ACC112 (cell line): ENCODE data around the gene MERTK.

Source experiments
- H2AFZ ChIP-seq: fragments of 200-600 bp; sonication (generic); one replicate; pipeline ENCODE4 v1.6.0; 2017; ENCODE audit warnings: antibody characterized with exemption, low read length; ENCODE audit not compliant: unreplicated experiment
- H3K27ac ChIP-seq: fragments of 200-600 bp; sonication (generic); 2 replicates; pipeline ENCODE4 v1.5.1; 2014; ENCODE audit warnings: low read depth, mild to moderate bottlenecking, antibody characterized with exemption, low read length, moderate library complexity
- H3K27me3 ChIP-seq: fragments of 200-600 bp; sonication (generic); 2 replicates; pipeline ENCODE4 v1.6.1; 2014; ENCODE audit warnings: mild to moderate bottlenecking, antibody characterized with exemption, low read length, moderate library complexity, mixed read lengths; ENCODE audit not compliant: insufficient read depth
- H3K36me3 ChIP-seq: fragments of 200-600 bp; sonication (generic); 2 replicates; pipeline ENCODE4 v1.6.1; 2016; ENCODE audit warnings: mild to moderate bottlenecking, antibody characterized with exemption, low read length, moderate library complexity, mixed read lengths; ENCODE audit not compliant: insufficient read depth
- H3K4me1 ChIP-seq: fragments of 200-600 bp; sonication (generic); one replicate; pipeline ENCODE4 v1.6.1; 2016; ENCODE audit warnings: low read length, mixed read lengths; ENCODE audit not compliant: insufficient read depth, unreplicated experiment, control insufficient read depth
- H3K4me3 ChIP-seq: fragments of 200-600 bp; sonication (generic); 2 replicates; pipeline ENCODE4 v1.5.1; 2014; ENCODE audit warnings: mild to moderate bottlenecking, low read depth, low read length
- H3K79me2 ChIP-seq: fragments of 200-600 bp; sonication (generic); one replicate; pipeline ENCODE4 v1.6.0; 2016; ENCODE audit warnings: low read length; ENCODE audit not compliant: control insufficient read depth, unreplicated experiment, insufficient read depth

MERTK gene

GRCh38 chr2:111945444-111946293, 47.3 kb downstream of the MERTK start:
- Histone ChIP-seq H3K79me2 (no peaks in the 10 kb centered on the region), H2AFZ (no peak overlapping the region), H3K4me1 (peaks cover 9% of the 10 kb centered on the region), H3K4me3 (no peak overlapping the region), H3K27me3 (peaks cover 40% of the 10 kb centered on the region), H3K27ac (peak overlapping the region; percentile 53; the same call in 1 of the 2 replicates), H3K36me3 (no peaks in the 10 kb centered on the region)

GRCh38 chr2:111946294-111947114, 48.1 kb downstream of the MERTK start:
- no peak overlapping the region for H2AFZ ChIP-seq
- H3K36me3 ChIP-seq = no peaks in the 10 kb centered on the region
- H3K4me1 ChIP-seq = peaks cover 9% of the 10 kb centered on the region
- H3K27me3 ChIP-seq = peaks cover 36% of the 10 kb centered on the region
- H3K4me3 ChIP-seq = no peak overlapping the region
- H3K27ac ChIP-seq = peak overlapping the region; percentile 53; the same call in 1 of the 2 replicates
- no peaks in the 10 kb centered on the region for H3K79me2 ChIP-seq

GRCh38 chr2:111947219-111947618, 48.8 kb downstream of the MERTK start:
- Histone ChIP-seq H3K36me3 (no peaks in the 10 kb centered on the region), H3K4me3 (no peak overlapping the region), H3K4me1 (peaks cover 9% of the 10 kb centered on the region), H3K27me3 (peaks cover 29% of the 10 kb centered on the region), H2AFZ (no peak overlapping the region), H3K79me2 (no peaks in the 10 kb centered on the region), H3K27ac (no peak overlapping the region)

- peaks cover 9% of the 10 kb centered on the region for H3K4me1 ChIP-seq
- H3K36me3 ChIP-seq = no peaks in the 10 kb centered on the region
These were observed 50.4 kb downstream of the MERTK start for GRCh38 chr2:111948832-111949231.

GRCh38 chr2:111950236-111950635, 51.8 kb downstream of the MERTK start:
- Histone ChIP-seq H3K4me1 (peaks cover 9% of the 10 kb centered on the region), H3K4me3 (no peak overlapping the region), H2AFZ (no peak overlapping the region), H3K79me2 (no peaks in the 10 kb centered on the region), H3K27me3 (peaks cover 13% of the 10 kb centered on the region), H3K36me3 (no peaks in the 10 kb centered on the region), H3K27ac (no peak overlapping the region)

More at GRCh38 chr2:111948832-111949231, 50.4 kb downstream of the MERTK start:
- Histone ChIP-seq H3K4me3 (no peak overlapping the region), H3K27me3 (peaks cover 13% of the 10 kb centered on the region), H3K79me2 (no peaks in the 10 kb centered on the region), H2AFZ (no peak overlapping the region), H3K27ac (no peak overlapping the region)

- Histone ChIP-seq H3K27ac (no peak overlapping the region), H2AFZ (no peak overlapping the region), H3K36me3 (no peaks in the 10 kb centered on the region), H3K27me3 (peaks cover 13% of the 10 kb centered on the region), H3K4me3 (no peak overlapping the region), H3K4me1 (peaks cover under 1% of the 10 kb centered on the region), H3K79me2 (no peaks in the 10 kb centered on the region)
These were observed 53.1 kb downstream of the MERTK start for GRCh38 chr2:111951486-111951885.

GRCh38 chr2:111952871-111953452, 54.6 kb downstream of the MERTK start:
- no peaks in the 10 kb centered on the region for H3K36me3 ChIP-seq
- no peak overlapping the region for H3K4me3 ChIP-seq
- H3K79me2 ChIP-seq = no peaks in the 10 kb centered on the region
- H3K27ac ChIP-seq = no peak overlapping the region
- H3K4me1 ChIP-seq = peaks cover 1% of the 10 kb centered on the region
- H3K27me3 ChIP-seq = peaks cover 16% of the 10 kb centered on the region
- H2AFZ ChIP-seq = no peak overlapping the region

GRCh38 chr2:111954602-111955332, 56.4 kb downstream of the MERTK start:
- Histone ChIP-seq H3K36me3 (no peaks in the 10 kb centered on the region), H3K27me3 (peaks cover 11% of the 10 kb centered on the region), H2AFZ (no peak overlapping the region), H3K4me3 (no peak overlapping the region), H3K27ac (no peak overlapping the region), H3K79me2 (no peaks in the 10 kb centered on the region), H3K4me1 (peaks cover 4% of the 10 kb centered on the region)

GRCh38 chr2:111957872-111958354, 59.5 kb downstream of the MERTK start:
- no peaks in the 10 kb centered on the region for H3K79me2 ChIP-seq
- H3K27ac ChIP-seq = no peak overlapping the region
- no peaks in the 10 kb centered on the region for H3K36me3 ChIP-seq
- peaks cover 3% of the 10 kb centered on the region; the same call in 1 of the 2 replicates for H3K27me3 ChIP-seq
- no peak overlapping the region for H2AFZ ChIP-seq
- H3K4me3 ChIP-seq = no peak overlapping the region
- peaks cover 4% of the 10 kb centered on the region for H3K4me1 ChIP-seq

GRCh38 chr2:111958901-111959300, 60.5 kb downstream of the MERTK start:
- no peak overlapping the region for H3K27ac ChIP-seq
- no peak overlapping the region for H3K4me3 ChIP-seq
- H3K36me3 ChIP-seq = no peaks in the 10 kb centered on the region
- H3K79me2 ChIP-seq = no peaks in the 10 kb centered on the region
- peaks cover 4% of the 10 kb centered on the region for H3K4me1 ChIP-seq
- no peak overlapping the region for H2AFZ ChIP-seq
- H3K27me3 ChIP-seq = peaks cover 3% of the 10 kb centered on the region; the same call in 1 of the 2 replicates
